PC-9 (cell line): ENCODE results near the gene ACTR3C. TPM values are rescaled to one million over a fixed set of nuclear protein-coding genes. Genes with fewer than 3 reads are reported as not detected.
"Not testable (repeated sequence)": the region's sequence is repeated elsewhere in the genome, so short reads cannot be mapped to it uniquely, and the experiment has no call there.

Experiments used
- BruUV-seq: library from RNA; stranded (reverse); fragments of 400-500 nt; replicated peaks from 2 replicates; lab custom pipeline; 2021; lab: Mats Ljungman, UMichigan
- CTCF ChIA-PET: fragments of 300-600 bp; sonication (Branson Sonifier 250); formaldehyde crosslinking; loops from one replicate; lab custom pipeline; 2022; ENCODE audit warnings: antibody characterized with exemption; lab: Charles Lee
- POLR2A ChIA-PET: fragments of 300-600 bp; sonication (Branson Sonifier 250); formaldehyde crosslinking; loops from one replicate; lab custom pipeline; 2022; ENCODE audit warnings: antibody characterized with exemption; ENCODE audit not compliant: unreplicated experiment; lab: Charles Lee
- DNase-seq, 2 experiments: peaks; one replicate each; pipeline versions ENCODE4 v3.0.0 to v3.0.0-alpha.2; 2015 to 2022; ENCODE audit warnings: mixed read lengths in 1 of 2
- H2AFZ ChIP-seq: fragments of 200-600 bp; sonication (generic); 2 replicates; pipeline ENCODE4 v1.8.1; 2017; ENCODE audit warnings: antibody characterized with exemption
- H3F3A ChIP-seq: fragments of 200-600 bp; sonication (generic); 2 replicates; pipeline ENCODE4 v1.8.1; 2017; ENCODE audit warnings: antibody characterized with exemption, mild to moderate bottlenecking, low read depth; ENCODE audit not compliant: insufficient read depth
- H3K27ac ChIP-seq: fragments of 200-600 bp; sonication (generic); 2 replicates; pipeline ENCODE4 v1.6.1; 2016; ENCODE audit warnings: mixed run types
- H3K27me3 ChIP-seq: fragments of 200-600 bp; sonication (generic); 2 replicates; pipeline ENCODE4 v1.6.1; 2016; ENCODE audit warnings: low read depth, mixed run types; ENCODE audit not compliant: insufficient read depth
- H3K36me3 ChIP-seq: fragments of 200-600 bp; sonication (generic); 2 replicates; pipeline ENCODE4 v1.6.1; 2016; ENCODE audit warnings: low read depth, mixed run types
- H3K4me1 ChIP-seq: fragments of 200-600 bp; sonication (generic); replicated peaks from 2 replicates; pipeline ENCODE4 v1.6.1; 2016; ENCODE audit warnings: mixed run types; ENCODE audit not compliant: insufficient read depth
- H3K4me2 ChIP-seq: fragments of 200-600 bp; sonication (generic); 2 replicates; pipeline ENCODE4 v1.6.1; 2017; ENCODE audit warnings: mixed run types
- H3K4me3 ChIP-seq: fragments of 200-600 bp; sonication (generic); 2 replicates; pipeline ENCODE4 v1.6.1; 2016; ENCODE audit warnings: mixed run types
- H3K79me2 ChIP-seq: fragments of 200-600 bp; sonication (generic); 2 replicates; pipeline ENCODE4 v1.6.1; 2017; ENCODE audit warnings: low read depth, mixed run types
- H3K9me2 ChIP-seq: fragments of 200-600 bp; sonication (generic); 2 replicates; pipeline ENCODE4 v1.8.1; 2017; ENCODE audit warnings: mild to moderate bottlenecking; ENCODE audit not compliant: insufficient read depth
- H3K9me3 ChIP-seq: fragments of 200-600 bp; sonication (generic); 2 replicates; pipeline ENCODE4 v1.8.1; 2016; ENCODE audit warnings: low read depth; ENCODE audit not compliant: insufficient read depth
- H4K20me1 ChIP-seq: fragments of 200-600 bp; sonication (generic); 2 replicates; pipeline ENCODE4 v1.8.1; 2017; ENCODE audit not compliant: insufficient read depth
- intact Hi-C: fragments of 100-400 bp; cut with micrococcal nuclease; formaldehyde crosslinking; loops from one replicate; pipeline ENCODE4 v1.10.0; 2022; ENCODE audit not compliant: unreplicated experiment
- total RNA-seq: library from RNA; stranded (reverse); gene quantifications from 2 replicates; pipeline ENCODE4 v1.2.3, GENCODE V29; 2021

The ACTR3C gene
- total RNA-seq, 1 experiment from 2014 or later = 34.5 TPM

- BruUV-seq, POLR2A ChIA-PET, CTCF ChIA-PET, H3K4me3 ChIP-seq, H3K4me1 ChIP-seq, intact Hi-C loops, DNase-seq, H3K79me2 ChIP-seq, H3K4me2 ChIP-seq, H2AFZ ChIP-seq, H3K27ac ChIP-seq, H3K9me3 ChIP-seq, H4K20me1 ChIP-seq, H3K27me3 ChIP-seq, H3K9me2 ChIP-seq, H3F3A ChIP-seq, H3K36me3 ChIP-seq: not testable (repeated sequence)
Observed at GRCh38 chr7:150220673-150221181, 102.6 kb downstream of the ACTR3C start.

GRCh38 chr7:150219941-150220658 lies 103.2 kb downstream of the ACTR3C start:
- H3K79me2 ChIP-seq, H3K4me3 ChIP-seq, H3K27me3 ChIP-seq, CTCF ChIA-PET, H3F3A ChIP-seq, H3K4me2 ChIP-seq, POLR2A ChIA-PET, H3K4me1 ChIP-seq, H3K9me2 ChIP-seq, BruUV-seq, H3K36me3 ChIP-seq, H3K27ac ChIP-seq, intact Hi-C loops, H4K20me1 ChIP-seq, H2AFZ ChIP-seq, DNase-seq, H3K9me3 ChIP-seq: not testable (repeated sequence)

DNA sequence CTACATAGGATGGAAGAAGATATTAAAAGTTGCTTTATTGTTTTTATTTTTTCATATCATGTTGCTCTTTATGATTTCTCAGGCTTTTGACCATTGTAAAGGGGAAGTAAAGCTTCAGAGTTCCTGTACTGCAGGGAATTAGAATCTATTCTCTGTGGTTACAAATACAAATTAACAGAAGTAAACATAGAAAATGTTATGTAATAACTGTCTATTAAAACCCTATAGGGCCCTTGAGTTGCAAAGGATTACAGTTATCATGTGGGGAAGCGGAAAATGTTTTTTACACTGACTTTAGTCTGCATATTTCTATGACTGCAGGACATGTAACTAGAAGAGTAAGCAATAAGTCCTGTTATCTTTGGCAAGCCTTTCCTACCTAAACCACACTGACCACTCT lies 116.5 kb downstream of the ACTR3C start:
- DNase-seq, H3K9me3 ChIP-seq, H3K4me2 ChIP-seq, H3K4me1 ChIP-seq, H3K36me3 ChIP-seq, H3K27ac ChIP-seq, CTCF ChIA-PET, POLR2A ChIA-PET, BruUV-seq, intact Hi-C loops, H4K20me1 ChIP-seq, H2AFZ ChIP-seq, H3K79me2 ChIP-seq, H3K27me3 ChIP-seq, H3F3A ChIP-seq, H3K4me3 ChIP-seq, H3K9me2 ChIP-seq: not testable (repeated sequence)

GRCh38 chr7:150205866-150206265 lies 117.5 kb downstream of the ACTR3C start:
- BruUV-seq, H3K4me1 ChIP-seq, H3K27ac ChIP-seq, POLR2A ChIA-PET, H3K27me3 ChIP-seq, H3K9me3 ChIP-seq, H3K4me2 ChIP-seq, H3K36me3 ChIP-seq, H3K79me2 ChIP-seq, H4K20me1 ChIP-seq, DNase-seq, H2AFZ ChIP-seq, H3K4me3 ChIP-seq, intact Hi-C loops, CTCF ChIA-PET, H3F3A ChIP-seq, H3K9me2 ChIP-seq: not testable (repeated sequence)

DNA sequence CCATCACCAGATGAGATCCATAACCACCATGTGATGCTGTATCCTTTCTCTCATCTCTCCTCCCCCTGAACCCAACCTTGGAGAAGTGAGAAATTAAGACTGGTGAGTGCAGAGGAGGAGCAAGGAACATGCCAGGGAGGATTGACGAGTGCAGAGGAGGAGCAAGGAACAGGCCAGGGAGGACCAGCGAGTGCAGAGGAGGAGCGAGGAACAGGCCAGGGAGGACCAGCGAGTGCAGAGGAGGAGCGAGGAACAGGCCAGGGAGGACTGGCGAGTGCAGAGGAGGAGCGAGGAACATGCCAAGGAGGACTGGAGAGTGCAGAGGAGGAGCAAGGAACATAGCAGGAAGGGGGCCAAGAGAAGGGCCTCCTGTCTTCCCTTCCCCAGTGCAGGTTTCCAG lies 118.8 kb downstream of the ACTR3C start:
- H3K36me3 ChIP-seq, H3K27ac ChIP-seq, intact Hi-C loops, H4K20me1 ChIP-seq, CTCF ChIA-PET, H3K4me2 ChIP-seq, H3F3A ChIP-seq, H3K9me3 ChIP-seq, DNase-seq, H3K27me3 ChIP-seq, H3K9me2 ChIP-seq, H3K4me1 ChIP-seq, POLR2A ChIA-PET, H2AFZ ChIP-seq, H3K4me3 ChIP-seq, H3K79me2 ChIP-seq, BruUV-seq: not testable (repeated sequence)

DNA sequence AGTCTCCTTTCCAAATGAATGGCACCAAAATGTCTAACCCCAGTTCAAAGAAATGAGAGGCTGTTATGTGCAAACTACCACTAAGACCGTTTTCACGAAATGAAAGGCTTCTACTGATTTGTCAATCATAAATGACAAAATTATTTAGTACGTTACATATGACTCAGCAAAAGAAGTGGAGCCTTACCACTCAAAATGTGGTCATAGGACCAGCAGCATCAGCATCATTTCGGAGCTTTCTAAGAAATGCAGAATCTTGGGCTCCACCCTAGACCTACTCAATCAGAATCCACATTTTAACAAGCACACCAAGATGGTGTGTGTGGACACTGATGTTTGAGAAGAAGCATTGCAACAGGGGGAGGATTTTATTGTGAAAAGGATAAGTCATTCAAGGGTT lies 120.5 kb downstream of the ACTR3C start:
- not testable (repeated sequence) for H3K9me2 ChIP-seq

More for the DNA sequence above, 120.5 kb downstream of the ACTR3C start:
- POLR2A ChIA-PET, H3K4me2 ChIP-seq, H3K36me3 ChIP-seq, H3K27ac ChIP-seq, H3K4me1 ChIP-seq, H3K9me3 ChIP-seq, BruUV-seq, DNase-seq, H3K79me2 ChIP-seq, H3F3A ChIP-seq, H3K4me3 ChIP-seq, H3K27me3 ChIP-seq, H4K20me1 ChIP-seq, intact Hi-C loops, CTCF ChIA-PET, H2AFZ ChIP-seq: not testable (repeated sequence)
